ENCODE measurements around the gene NISCH. TPM values are rescaled to one million over a fixed set of nuclear protein-coding genes. Genes with fewer than 3 reads are reported as not detected.

NISCH gene
- total RNA-seq, 1 donor from 2014 or later, result 89.5 TPM

DNA sequence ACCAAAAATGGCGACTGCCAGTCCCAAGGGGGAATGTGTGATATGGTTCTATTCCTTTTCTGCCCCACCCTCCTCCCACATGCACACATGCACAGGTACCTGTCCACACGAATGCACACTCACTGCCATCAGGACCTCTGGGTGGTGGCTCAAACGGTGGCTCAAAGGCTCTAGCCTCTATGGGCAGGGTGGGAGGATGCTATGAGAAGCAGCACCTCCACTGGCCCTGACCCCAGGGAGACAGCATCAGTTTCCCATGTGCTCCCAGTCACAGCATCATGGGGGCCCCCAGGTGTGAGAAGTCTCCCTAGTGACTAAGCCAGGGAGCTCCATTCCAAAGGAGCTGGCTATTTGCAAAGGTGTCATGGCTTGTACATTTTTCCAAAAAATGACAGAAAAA, 26.4 kb upstream of the NISCH start:
- ChIA-PET POLR2A (no interaction called here), CTCF (interaction anchor here (2.3 to 3.4 kb wide), 2 partner anchors 17 to 18 kb away, joined by 11 to 37 read pairs; no protein-coding TSS in a partner anchor)
- H3K4me1 Mint-ChIP-seq, result peaks cover 4% of the 10 kb centered on the region
- H3K27me3 Mint-ChIP-seq, result no peaks in the 10 kb centered on the region
- H3K9me3 Mint-ChIP-seq, result no peaks in the 10 kb centered on the region
- DNase-seq, result no peak
- no peak for ATAC-seq (ENCODE audit: low read depth)
- H3K27ac Mint-ChIP-seq, result no peak overlapping the region
- no peaks in the 10 kb centered on the region for H3K36me3 Mint-ChIP-seq (ENCODE audit: low read depth)
- intact Hi-C loops (cut with micrococcal nuclease), result no loop called here
- TF ChIP-seq, protein P1, sequence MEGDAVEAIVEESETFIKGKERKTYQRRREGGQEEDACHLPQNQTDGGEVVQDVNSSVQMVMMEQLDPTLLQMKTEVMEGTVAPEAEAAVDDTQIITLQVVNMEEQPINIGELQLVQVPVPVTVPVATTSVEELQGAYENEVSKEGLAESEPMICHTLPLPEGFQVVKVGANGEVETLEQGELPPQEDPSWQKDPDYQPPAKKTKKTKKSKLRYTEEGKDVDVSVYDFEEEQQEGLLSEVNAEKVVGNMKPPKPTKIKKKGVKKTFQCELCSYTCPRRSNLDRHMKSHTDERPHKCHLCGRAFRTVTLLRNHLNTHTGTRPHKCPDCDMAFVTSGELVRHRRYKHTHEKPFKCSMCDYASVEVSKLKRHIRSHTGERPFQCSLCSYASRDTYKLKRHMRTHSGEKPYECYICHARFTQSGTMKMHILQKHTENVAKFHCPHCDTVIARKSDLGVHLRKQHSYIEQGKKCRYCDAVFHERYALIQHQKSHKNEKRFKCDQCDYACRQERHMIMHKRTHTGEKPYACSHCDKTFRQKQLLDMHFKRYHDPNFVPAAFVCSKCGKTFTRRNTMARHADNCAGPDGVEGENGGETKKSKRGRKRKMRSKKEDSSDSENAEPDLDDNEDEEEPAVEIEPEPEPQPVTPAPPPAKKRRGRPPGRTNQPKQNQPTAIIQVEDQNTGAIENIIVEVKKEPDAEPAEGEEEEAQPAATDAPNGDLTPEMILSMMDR (IDR thresholded peaks at IDR 0.05), result no peak
- H3K4me3 Mint-ChIP-seq, result no peak overlapping the region

DNA sequence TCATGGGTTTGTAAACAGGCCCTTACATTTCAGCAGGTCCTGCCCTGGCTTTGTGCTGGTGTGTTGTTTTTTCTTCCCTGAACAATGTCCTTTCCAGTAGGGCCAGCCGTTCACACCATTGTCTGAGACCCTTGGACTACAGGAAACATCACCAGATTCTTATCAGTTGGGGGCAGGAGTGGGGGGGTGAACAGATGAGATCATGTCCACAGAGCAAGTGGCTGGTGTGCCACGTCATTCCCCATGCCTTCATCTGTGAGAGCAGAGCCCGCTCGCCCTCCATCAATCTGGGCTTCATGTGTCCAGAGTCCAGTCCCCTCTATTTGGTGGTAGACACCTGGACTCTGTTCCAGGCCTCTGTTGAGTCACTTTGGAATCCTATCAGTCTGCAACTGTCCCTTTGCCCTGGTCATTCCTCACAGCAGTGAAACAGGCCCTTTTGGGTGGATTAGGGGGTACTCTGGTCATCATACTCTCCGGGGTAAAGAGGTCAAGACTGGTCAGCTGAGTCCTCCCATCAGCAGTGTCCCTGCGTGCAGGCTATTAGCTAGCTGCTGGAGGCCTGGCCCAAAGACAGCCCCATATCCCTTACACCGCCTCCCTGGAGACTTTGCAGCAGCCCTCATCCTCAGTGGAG, 25.5 kb upstream of the NISCH start:
- POLR2A ChIA-PET, result no interaction called here

DNA sequence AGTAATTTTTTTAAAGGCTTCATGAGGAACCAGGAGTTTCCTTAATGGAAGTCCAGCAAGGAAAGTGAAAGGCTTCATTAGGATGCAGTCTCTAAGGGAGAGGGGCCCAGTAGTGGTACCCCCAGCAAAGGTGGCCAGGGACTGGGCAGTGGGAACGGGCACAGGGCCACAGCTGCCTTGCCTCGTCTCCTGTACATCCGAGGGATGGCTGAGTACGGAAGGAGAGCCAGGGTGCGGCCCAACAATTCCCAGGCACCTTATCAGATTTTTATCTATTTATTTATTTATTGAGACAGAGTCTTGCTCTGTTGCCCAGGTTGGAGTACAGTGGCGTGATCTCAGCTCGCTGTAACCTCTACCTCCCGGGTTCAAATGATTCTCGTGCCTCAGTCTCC, 25.0 kb upstream of the NISCH start:
- ATAC-seq (ENCODE audit: low read depth) (no peak), DNase-seq (no peak)
- intact Hi-C loops (cut with micrococcal nuclease), result no loop called here
- Mint-ChIP-seq H3K27ac (no peak overlapping the region), H3K27me3 (no peaks in the 10 kb centered on the region), H3K36me3 (ENCODE audit: low read depth) (no peaks in the 10 kb centered on the region), H3K9me3 (no peaks in the 10 kb centered on the region), H3K4me1 (peaks cover 4% of the 10 kb centered on the region), H3K4me3 (no peak overlapping the region)
- TF ChIP-seq, protein P1 (IDR thresholded peaks at IDR 0.05), result no peak
- POLR2A ChIA-PET, result no interaction called here
- CTCF ChIA-PET, result interaction anchor here (0.9 to 1.2 kb wide), 2 partner anchors 17 to 18 kb away, joined by 3 read pairs; no protein-coding TSS in a partner anchor

More for the DNA sequence above, 25.5 kb upstream of the NISCH start:
- peaks cover 4% of the 10 kb centered on the region for H3K4me1 Mint-ChIP-seq
- no peaks in the 10 kb centered on the region for H3K36me3 Mint-ChIP-seq (ENCODE audit: low read depth)
- CTCF ChIA-PET, result interaction anchor here (2.3 to 3.4 kb wide), 2 partner anchors 17 kb away, joined by 11 to 37 read pairs; no protein-coding TSS in a partner anchor
- ATAC-seq (ENCODE audit: low read depth), result no peak
- intact Hi-C loops (cut with micrococcal nuclease), result no loop called here
- TF ChIP-seq, protein P1 (IDR thresholded peaks at IDR 0.05), result no peak
- no peak for DNase-seq
- H3K4me3 Mint-ChIP-seq, result no peak overlapping the region
- no peaks in the 10 kb centered on the region for H3K27me3 Mint-ChIP-seq
- no peaks in the 10 kb centered on the region for H3K9me3 Mint-ChIP-seq
- no peak overlapping the region for H3K27ac Mint-ChIP-seq

DNA sequence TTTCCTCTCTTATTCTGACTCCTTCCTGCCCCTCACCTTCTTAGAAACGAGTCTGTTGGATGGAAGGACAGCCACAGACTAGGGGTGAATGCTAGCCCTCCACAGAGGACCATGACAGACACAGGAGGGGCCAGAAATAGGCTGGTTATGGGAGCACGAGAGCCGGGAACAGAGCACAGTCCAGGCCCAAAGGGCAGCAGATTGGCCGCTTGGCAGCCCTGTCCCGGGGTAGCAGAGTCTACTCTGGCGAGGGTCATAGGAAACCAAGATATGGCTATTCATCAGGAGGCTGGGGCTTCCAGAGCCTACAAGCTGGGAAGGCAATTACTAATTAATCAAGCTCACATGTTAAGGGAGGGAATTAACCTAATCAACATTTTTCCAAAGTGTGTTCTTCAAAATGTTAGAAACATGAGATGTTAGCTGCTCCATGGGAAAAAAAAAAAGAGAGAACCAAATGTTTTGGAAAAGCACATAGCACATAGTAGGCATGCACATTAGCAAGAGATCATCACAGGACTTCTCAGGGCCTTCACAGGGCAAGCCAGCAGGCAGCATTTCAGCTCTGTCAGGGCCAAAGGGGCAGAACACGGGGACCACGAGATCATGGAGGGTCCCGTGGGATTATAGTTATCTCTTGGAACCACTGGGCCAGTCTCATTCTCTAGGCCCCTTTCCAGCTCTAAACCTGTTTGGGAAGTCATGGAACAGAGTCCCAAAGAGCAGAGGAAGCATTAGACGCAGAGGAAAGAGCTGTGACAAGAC, 23.8 kb upstream of the NISCH start:
- Mint-ChIP-seq H3K4me3 (no peak overlapping the region), H3K9me3 (no peaks in the 10 kb centered on the region), H3K36me3 (ENCODE audit: low read depth) (no peaks in the 10 kb centered on the region), H3K27me3 (no peaks in the 10 kb centered on the region), H3K4me1 (peaks cover 4% of the 10 kb centered on the region), H3K27ac (no peak overlapping the region)
- TF ChIP-seq, protein P1 (IDR thresholded peaks at IDR 0.05), result no peak
- intact Hi-C loops (cut with micrococcal nuclease), result no loop called here
- CTCF ChIA-PET, result interaction anchor here (0.9 to 1.2 kb wide), 2 partner anchors 15 to 17 kb away, joined by 3 read pairs; no protein-coding TSS in a partner anchor
- DNase-seq, result no peak
- ATAC-seq (ENCODE audit: low read depth), result no peak
- POLR2A ChIA-PET, result interaction anchor here (0.8 kb wide), 1 partner anchor 104 kb away, joined by 3 read pairs; the partner anchor contains the start of gene UQCC5

DNA sequence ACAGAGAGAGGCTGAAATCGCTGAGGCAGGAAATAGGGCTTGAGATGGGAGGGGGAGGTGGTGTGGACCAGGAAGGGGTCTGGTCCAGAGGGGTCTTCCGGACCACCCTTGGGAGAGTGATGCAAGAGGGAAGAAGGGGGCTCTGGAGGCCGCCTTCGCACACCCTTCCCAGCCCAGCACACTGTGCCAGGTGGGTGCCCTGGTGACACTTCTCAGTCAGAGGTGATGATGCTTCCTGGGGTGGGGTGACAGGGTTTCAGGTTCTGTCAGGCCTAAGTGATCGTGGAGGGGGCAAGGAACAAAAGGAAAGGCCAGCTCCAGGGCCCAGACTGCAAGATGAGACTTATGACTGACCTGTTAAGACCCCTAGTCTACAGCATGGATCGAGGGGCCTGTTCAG, 23.2 kb upstream of the NISCH start:
- no peak overlapping the region for H3K4me3 Mint-ChIP-seq
- DNase-seq, result no peak
- CTCF ChIA-PET, result no interaction called here

More for the DNA sequence above, 23.2 kb upstream of the NISCH start:
- H3K36me3 Mint-ChIP-seq (ENCODE audit: low read depth), result no peaks in the 10 kb centered on the region
- intact Hi-C loops (cut with micrococcal nuclease), result no loop called here
- no peaks in the 10 kb centered on the region for H3K27me3 Mint-ChIP-seq
- ATAC-seq (ENCODE audit: low read depth), result no peak
- POLR2A ChIA-PET, result no interaction called here
- TF ChIP-seq, protein P1 (IDR thresholded peaks at IDR 0.05), result no peak
- no peaks in the 10 kb centered on the region for H3K9me3 Mint-ChIP-seq
- H3K4me1 Mint-ChIP-seq, result peaks cover 4% of the 10 kb centered on the region
- no peak overlapping the region for H3K27ac Mint-ChIP-seq
